ENCODE results near the gene GPR35.

Gene GPR35

DNA sequence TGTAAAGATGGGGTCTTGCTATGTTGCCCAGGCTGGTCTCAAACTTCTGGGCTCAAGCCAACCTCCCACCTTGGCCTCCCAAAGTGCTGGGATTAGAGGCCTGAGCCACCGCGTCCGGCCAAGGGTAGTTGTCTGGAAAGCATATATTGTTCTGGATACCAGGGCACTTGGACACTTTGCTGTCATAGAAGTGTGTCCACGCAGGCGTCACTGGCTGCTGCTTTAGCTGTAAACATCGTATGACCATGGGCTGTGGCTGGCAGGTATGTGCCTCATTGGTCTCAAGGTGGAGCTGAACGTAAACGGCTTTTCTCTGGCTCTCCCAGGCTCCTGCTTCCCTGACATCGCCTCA, 3.2 kb upstream of the GPR35 start:
- no peak overlapping the region for H3K27ac ChIP-seq
- DNase-seq (ENCODE audit: low spot score) = no peak
- TF ChIP-seq, protein P1, sequence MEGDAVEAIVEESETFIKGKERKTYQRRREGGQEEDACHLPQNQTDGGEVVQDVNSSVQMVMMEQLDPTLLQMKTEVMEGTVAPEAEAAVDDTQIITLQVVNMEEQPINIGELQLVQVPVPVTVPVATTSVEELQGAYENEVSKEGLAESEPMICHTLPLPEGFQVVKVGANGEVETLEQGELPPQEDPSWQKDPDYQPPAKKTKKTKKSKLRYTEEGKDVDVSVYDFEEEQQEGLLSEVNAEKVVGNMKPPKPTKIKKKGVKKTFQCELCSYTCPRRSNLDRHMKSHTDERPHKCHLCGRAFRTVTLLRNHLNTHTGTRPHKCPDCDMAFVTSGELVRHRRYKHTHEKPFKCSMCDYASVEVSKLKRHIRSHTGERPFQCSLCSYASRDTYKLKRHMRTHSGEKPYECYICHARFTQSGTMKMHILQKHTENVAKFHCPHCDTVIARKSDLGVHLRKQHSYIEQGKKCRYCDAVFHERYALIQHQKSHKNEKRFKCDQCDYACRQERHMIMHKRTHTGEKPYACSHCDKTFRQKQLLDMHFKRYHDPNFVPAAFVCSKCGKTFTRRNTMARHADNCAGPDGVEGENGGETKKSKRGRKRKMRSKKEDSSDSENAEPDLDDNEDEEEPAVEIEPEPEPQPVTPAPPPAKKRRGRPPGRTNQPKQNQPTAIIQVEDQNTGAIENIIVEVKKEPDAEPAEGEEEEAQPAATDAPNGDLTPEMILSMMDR (conservative IDR thresholded peaks at IDR 0.05; ENCODE audit: low read depth) = no peak
- POLR2A ChIA-PET (ENCODE audit: low non-redundant PET) = no interaction called here
- CTCF ChIA-PET = interaction anchor here (1.0 kb wide), 1 partner anchor 218 kb away, joined by 4 read pairs; no protein-coding TSS in a partner anchor

DNA sequence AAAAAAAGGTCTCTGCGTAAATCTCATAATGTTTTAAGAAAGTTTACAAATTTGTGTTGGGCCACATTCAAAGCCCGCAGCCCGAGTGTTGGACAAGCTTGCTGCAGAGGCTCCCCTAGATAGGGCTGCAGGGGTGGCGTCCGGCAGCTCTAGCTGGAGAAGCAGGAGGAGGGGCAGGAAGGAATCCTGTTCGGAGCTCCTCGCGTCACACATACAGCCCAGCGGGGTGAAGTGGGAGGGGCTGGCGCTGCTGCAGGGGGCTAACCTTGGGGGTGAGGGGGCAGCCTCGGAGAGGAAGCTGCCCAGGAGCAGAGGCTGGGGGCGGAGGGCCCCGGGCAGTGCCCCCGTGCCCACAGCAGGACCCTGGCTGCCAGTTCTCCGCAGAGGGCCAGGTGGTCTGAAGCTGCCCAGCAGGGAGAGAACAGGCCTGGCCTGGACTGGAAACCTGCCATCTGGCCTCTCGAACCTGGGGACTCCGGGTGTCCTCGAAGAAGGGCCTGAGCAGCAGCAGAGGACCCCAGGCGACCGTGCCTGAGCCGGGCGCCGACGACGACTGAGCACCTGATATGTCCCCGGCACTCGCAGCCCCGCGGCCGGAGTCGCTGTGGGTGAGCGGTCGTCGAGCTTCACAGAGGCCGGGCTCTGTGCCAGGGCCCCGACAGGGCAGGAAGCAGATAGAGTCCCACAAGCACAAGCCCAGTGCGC, 2.6 kb upstream of the GPR35 start:
- POLR2A ChIA-PET (ENCODE audit: low non-redundant PET) = no interaction called here
- no peak for DNase-seq (ENCODE audit: low spot score)
- no peak overlapping the region for H3K27ac ChIP-seq
- CTCF ChIA-PET = interaction anchor here (0.6 to 1.0 kb wide), 2 partner anchors 218 to 309 kb away, joined by 3 to 4 read pairs; no protein-coding TSS in a partner anchor
- TF ChIP-seq, protein P1 (conservative IDR thresholded peaks at IDR 0.05; ENCODE audit: low read depth) = no peak

DNA sequence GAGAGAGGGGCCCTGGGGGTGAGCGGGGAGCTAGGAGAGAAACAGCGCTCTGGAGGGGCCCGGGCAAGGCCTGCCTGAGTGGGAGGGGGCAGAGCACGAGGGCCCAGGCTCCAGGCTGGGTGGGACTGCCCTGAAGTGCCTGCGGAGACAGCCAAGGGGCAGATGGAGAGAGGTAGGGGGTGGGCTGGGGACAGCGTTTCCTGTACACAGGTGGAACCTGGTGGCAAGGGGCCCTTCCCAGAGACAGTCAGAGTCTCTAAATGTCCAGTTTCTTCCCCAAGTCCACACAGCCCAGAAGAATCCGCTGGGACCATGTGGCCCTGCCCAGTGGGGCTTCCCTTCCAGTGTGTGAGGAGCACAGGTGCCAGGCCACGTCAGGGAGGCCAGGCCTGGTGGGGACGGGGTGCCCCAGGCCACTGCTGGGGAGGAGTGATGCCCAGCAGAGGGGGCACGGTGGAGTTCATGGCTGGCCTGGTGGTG, 1.7 kb upstream of the GPR35 start:
- TF ChIP-seq, protein P1 (conservative IDR thresholded peaks at IDR 0.05; ENCODE audit: low read depth) = no peak
- CTCF ChIA-PET = interaction anchor here (0.6 kb wide), 1 partner anchor 308 kb away, joined by 3 read pairs; no protein-coding TSS in a partner anchor
- H3K27ac ChIP-seq = no peak overlapping the region
- POLR2A ChIA-PET (ENCODE audit: low non-redundant PET) = no interaction called here
- DNase-seq (ENCODE audit: low spot score) = no peak

DNA sequence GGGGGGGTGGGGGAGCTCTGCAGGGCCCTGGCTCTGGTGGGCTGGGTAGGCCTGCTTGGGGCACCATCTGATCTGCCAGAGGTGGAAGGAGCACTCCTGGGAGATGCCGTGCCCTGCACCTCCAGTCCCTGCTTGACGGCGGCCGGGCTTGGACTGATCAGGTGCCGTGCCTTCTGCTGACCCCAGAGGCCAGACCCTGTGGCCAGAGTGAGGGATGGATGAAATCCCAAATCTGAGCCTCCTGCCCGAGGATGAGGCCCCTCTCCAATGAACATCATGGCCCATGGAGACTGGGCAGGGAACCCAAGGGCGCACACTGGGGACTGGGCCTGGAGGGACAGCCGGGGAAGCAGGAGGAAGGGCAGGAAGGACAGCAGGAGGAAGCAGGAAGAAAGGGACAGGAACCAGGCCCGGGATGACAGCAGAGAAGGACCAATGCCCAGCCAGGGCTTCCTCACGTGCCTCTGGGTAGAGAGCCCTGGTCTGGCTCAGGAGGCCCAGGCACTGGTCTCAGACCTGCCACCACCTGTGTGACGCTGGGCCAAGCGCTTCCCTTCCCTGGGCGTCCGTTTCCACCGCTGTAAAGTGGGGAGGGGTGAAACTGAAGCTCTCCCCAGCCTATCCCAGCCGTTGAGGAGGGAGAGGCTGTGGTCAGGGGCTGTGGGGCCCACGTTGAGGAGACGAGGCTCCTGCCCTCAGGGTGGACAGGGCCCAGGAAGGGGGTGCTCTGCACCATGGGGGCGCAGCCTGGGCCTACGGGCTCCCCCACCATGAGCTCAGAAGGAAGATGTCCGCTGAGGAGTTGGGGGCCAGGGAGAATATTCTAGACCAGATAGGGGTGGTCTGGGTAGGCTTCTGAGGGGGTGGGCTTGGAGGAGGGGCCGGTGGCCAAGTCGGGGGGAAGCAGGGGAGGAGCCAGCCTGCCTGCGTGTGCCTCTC, 1.0 kb upstream of the GPR35 start:
- ChIA-PET CTCF (interaction anchor here (0.5 kb wide), 1 partner anchor 86 kb away, joined by 5 read pairs; no protein-coding TSS in a partner anchor), POLR2A (ENCODE audit: low non-redundant PET) (no interaction called here)
- no peak overlapping the region for H3K27ac ChIP-seq
- no peak for DNase-seq (ENCODE audit: low spot score)
- TF ChIP-seq, protein P1 (conservative IDR thresholded peaks at IDR 0.05; ENCODE audit: low read depth) = no peak

DNA sequence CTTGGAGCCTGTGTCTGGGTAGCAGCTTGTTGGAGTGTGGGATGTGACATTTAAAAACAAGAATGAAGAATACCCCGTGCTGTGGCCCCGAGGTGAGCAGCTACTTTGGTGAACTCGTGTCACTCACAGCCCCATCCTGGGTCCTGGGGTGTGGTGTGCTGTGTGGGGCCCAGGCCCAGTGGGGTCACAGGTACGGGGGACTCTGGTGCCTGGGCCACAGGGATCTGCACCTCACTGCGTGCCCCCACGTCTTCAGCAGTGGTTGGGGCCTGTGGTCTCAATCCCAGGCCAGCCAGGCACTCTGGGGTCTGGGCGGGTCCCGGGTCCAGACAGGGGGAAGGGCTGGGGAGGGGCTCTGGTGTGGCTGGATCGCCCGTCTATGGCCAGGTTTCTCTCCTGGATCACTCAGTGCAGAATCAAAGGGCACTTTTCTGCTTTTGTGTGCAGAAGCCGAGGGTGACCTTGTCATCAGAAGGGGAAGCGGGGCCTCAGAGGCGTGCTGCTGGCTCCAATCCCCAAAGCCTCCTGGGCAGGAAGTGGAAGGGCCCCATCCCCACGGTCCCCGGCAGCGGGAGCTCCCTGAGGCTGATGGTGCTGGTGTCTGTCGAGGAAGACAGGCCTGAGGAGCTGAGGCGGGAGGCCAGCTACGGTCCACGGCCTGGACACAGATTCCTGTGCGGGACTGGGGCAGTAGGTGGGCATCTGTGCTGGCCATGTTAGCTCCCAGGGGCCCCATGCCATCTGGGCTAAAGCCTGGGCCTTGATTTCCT, 1.4 kb downstream of the GPR35 start:
- TF ChIP-seq, protein P1 (conservative IDR thresholded peaks at IDR 0.05; ENCODE audit: low read depth) = no peak
- DNase-seq (ENCODE audit: low spot score) = no peak
- POLR2A ChIA-PET (ENCODE audit: low non-redundant PET) = no interaction called here
- H3K27ac ChIP-seq = no peak overlapping the region
- CTCF ChIA-PET = no interaction called here
